ENCODE data around the gene TWNK. TPM values are rescaled to one million over a fixed set of nuclear protein-coding genes. Genes with fewer than 3 reads are reported as not detected.

TWNK gene
- total and polyA plus RNA-seq, 9 of the 15 experiments (the other 6 are each of a cell fraction or from before 2014, with no cell fraction given) = 11.6 to 34.7 (median 17.4) TPM

DNA sequence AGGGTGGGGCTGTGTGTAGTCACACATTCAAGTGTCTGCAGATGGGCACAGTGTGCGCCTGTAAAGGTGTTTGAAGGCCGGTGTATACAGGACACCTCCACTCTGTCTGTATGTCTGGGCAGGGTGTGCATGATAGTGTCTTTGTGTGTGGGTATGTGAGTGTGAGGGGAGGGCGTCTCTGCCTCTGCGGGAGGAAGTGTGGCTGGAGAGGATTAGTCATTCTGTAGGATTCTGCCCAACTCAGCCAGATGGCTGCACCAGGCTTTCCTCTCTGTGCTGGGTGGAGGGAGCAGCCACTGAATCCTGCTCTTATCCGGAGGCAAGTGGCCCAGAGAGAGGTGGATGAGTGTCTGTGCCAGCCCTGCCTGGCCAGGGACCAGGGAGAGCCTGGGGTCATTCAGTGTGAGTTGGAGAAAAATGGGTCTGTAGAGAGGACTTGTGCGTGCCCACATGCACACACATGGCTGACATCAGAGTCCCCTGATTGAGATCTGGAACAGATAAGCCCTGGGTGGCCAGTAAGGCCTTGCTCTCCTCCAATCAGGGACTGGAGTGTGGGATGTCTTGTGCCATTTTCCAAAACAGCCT lies 45.4 kb downstream of the TWNK start (continued):
- TF ChIP-seq ARID1B (IDR thresholded peaks at IDR 0.05) = peak; percentile 47; the same call in 1 of the 2 replicates
- TF ChIP-seq HBP1 (CRISPR knock-in tag; IDR thresholded peaks at IDR 0.05) = no peak
- no peak for TF ChIP-seq CTCFL (IDR thresholded peaks at IDR 0.05; ENCODE audit: borderline replicate concordance, insufficient read depth, low read depth, low read length, poor library complexity, severe bottlenecking)
- no peak for TF ChIP-seq BRD9 (IDR thresholded peaks at IDR 0.05; ENCODE audit: low read depth, partially characterized antibody)
- TF ChIP-seq JUNB (CRISPR knock-in tag; conservative IDR thresholded peaks at IDR 0.05) = no peak
- no peak for TF ChIP-seq THRB (CRISPR knock-in tag; conservative IDR thresholded peaks at IDR 0.05)
- no peak for TF ChIP-seq ETS1 (conservative IDR thresholded peaks at IDR 0.05; ENCODE audit: control insufficient read depth, low read depth, low read length)
- no peak for TF ChIP-seq MYC (IDR thresholded peaks at IDR 0.05; ENCODE audit: low read depth, low read length)
- no peak for TF ChIP-seq MYC (CRISPR knock-in tag; IDR thresholded peaks at IDR 0.05; ENCODE audit: borderline replicate concordance, low read depth)
- no peak for TF ChIP-seq TGIF2 (CRISPR knock-in tag; IDR thresholded peaks at IDR 0.05)
- TF ChIP-seq MITF (IDR thresholded peaks at IDR 0.05) = no peak
- no peak for TF ChIP-seq CBX8 (IDR thresholded peaks at IDR 0.05; ENCODE audit: borderline replicate concordance, extremely low read depth, low read depth, low read length, poor library complexity, severe bottlenecking)
- TF ChIP-seq, protein P1, sequence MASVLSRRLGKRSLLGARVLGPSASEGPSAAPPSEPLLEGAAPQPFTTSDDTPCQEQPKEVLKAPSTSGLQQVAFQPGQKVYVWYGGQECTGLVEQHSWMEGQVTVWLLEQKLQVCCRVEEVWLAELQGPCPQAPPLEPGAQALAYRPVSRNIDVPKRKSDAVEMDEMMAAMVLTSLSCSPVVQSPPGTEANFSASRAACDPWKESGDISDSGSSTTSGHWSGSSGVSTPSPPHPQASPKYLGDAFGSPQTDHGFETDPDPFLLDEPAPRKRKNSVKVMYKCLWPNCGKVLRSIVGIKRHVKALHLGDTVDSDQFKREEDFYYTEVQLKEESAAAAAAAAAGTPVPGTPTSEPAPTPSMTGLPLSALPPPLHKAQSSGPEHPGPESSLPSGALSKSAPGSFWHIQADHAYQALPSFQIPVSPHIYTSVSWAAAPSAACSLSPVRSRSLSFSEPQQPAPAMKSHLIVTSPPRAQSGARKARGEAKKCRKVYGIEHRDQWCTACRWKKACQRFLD (CRISPR knock-in tag; IDR thresholded peaks at IDR 0.05) = peak; percentile 41; the same call in 1 of the 2 replicates
- no peak for TF ChIP-seq ZFP1 (CRISPR knock-in tag; IDR thresholded peaks at IDR 0.05)
- peak; percentile 37; the same call in 1 of the 2 replicates for TF ChIP-seq SMARCA4 (IDR thresholded peaks at IDR 0.05)
- peak; percentile 70; the same call in 1 of the 2 replicates for TF ChIP-seq SPI1 (IDR thresholded peaks at IDR 0.05; ENCODE audit: borderline replicate concordance, low read depth, low read length)
- TF ChIP-seq FOSL1 (tag; conservative IDR thresholded peaks at IDR 0.05) = peak; percentile 77
- TF ChIP-seq ZNF717 (CRISPR knock-in tag; IDR thresholded peaks at IDR 0.05) = no peak
- TF ChIP-seq SMAD3 (CRISPR knock-in tag; conservative IDR thresholded peaks at IDR 0.05) = no peak

Measured in K562 (cell line).